Stimulated activated CD8-positive, alpha-beta memory T cell treated with anti-CD3 and anti-CD28 coated beads, Interleukin-15, amount 100 ng/mL, for 4 hours (primary cell): ENCODE measurements around the gene LHX4.

Experiments used
- DNase-seq, 2 donors: peaks; one replicate each; pipeline ENCODE4 v3.0.0-alpha.2; 2020; ENCODE audit warnings: low read depth in 2 of 2

LHX4 gene

DNA sequence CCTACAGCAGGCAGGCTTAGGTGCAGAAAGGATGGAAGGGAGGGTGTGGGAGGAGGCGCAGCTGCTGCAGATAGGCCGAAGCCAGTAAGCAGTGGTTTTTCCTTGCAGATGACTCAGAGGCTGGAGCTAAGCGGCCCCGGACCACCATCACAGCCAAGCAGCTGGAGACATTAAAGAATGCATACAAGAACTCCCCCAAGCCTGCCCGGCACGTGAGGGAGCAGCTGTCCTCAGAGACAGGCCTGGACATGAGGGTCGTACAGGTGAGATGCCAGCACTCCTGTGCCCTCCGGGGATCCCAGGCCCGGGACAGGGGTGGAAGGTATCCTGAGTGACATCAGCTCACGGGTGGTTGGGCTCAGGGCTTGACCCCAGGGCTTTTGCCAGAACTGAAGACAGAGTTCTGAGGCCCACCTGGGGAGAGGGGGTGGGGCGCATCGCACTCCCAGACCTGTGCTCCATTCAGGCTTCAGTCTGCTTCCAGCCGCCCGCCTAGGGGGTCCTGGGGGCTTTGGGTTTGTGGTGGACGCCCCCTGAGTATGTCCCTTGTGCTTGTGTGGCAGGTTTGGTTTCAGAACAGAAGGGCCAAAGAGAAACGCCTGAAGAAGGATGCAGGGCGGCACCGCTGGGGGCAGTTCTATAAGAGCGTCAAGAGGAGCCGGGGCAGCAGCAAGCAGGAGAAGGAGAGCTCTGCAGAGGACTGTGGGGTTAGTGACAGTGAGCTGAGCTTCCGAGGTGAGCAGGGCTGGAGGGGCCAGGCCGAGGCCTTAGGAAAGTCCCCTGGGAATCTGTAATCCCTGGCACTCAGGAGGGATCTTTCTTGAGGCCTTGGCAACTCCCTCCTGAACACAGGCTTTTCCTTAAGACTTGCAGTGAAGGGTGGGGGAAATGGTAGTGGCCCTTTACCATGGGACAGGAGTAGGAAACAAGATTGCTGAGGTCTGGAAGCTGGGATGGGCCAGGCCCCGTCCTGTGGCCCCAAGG lies 41.5 kb downstream of the LHX4 start:
- DNase-seq = no peak

DNA sequence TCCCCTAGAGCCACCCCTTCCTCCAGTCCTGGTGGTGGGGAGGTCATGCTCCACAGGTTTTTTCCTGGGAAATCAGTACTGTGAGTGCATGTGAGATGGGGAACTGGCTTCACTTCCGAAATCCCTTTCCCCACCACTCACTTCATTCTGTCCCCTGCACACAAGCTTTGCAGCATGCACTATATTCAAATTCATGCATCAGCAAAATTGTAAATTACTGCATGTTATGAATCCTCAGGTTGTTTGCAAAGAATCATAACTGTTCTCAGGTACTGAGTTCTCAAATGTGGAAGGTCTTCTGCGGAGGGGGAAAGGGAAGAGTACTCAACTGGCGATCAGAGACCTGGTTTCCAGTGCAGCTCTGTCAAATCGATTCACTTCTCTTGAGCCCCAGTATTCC lies 42.3 kb downstream of the LHX4 start:
- DNase-seq = no peak

DNA sequence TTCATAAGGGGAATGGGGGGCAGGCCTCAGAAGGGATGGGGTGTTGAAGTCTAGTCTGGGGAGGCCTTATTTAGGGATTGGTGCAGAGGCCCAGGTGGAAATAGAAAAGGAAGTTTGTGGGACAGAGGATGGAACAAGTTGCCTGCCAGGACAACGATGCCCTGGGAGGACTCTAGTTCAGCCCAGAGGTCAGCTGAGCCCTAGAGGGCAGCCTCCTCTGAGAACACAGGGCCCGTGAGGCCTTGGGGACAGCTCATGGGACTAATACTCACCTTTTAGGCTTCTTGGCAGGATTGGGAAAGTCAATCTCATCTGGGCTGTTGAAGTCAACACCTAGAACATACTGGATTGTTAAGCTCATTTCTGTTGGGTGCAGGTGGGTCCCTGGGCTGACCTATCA lies 43.0 kb downstream of the LHX4 start:
- DNase-seq = no peak

DNA sequence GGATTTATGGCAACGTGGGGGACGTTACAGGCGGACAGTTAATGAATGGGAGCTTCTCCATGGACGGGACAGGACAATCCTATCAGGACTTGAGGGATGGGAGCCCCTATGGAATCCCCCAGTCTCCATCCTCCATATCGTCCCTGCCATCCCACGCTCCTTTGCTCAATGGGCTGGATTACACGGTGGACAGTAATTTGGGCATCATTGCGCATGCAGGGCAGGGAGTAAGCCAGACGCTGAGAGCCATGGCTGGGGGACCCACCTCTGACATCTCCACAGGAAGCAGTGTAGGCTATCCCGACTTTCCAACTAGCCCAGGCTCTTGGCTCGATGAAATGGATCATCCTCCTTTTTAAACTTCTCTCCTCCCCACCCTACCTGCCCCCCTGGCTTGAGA lies 44.2 kb downstream of the LHX4 start:
- no peak for DNase-seq

DNA sequence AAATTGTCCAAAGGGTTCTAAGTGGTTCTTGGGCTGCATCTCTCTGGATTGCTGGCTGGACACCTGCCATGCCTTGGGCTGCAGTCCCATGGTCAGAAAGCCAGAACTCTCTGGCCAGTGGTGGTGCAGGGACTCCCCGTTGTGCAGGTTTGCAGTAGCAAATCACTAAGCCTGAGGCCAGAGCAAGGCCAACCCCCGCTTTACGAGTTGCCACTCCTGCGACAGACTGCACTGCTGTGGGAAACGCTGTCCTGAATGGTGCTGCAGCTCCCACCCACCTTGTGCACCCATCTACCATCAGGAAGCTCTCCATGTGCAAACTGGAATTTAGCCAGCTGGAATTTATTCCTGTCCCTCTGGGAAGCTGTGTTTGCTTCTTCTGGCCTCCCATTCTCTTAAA lies 45.7 kb downstream of the LHX4 start:
- DNase-seq = no peak

DNA sequence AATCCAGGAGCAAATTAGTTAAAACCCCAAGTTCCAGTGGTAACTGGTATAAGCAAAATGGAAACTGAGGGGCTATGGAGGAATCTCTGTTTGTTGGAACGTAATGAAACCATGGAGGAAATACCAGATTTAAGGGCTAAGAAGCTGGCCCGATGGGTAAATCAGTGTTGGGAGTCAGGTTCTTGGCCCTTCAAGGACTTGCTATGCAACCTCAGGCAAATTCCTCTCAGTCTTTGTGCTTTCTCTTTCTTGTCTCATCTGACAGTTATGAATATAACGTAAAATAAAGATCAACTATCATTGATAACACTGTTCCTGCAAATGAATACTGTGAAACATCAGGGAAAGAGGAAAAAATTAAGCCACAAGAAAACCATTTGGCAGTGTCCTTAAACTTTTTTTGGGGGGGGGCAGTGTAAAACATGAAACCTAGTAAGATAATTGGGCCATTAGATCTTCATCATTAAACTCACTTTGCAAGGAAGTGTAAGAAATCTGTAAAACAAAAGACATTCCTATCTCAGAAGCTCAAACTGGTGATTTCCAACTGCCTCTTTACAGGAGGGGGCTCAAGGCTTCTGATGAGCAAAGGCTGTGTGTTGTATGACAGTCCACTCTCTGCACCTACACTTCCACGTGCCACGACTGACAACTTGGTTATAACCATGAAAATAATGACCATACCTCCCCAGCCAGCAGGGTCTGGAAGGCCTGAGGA lies 47.6 kb downstream of the LHX4 start:
- no peak for DNase-seq

DNA sequence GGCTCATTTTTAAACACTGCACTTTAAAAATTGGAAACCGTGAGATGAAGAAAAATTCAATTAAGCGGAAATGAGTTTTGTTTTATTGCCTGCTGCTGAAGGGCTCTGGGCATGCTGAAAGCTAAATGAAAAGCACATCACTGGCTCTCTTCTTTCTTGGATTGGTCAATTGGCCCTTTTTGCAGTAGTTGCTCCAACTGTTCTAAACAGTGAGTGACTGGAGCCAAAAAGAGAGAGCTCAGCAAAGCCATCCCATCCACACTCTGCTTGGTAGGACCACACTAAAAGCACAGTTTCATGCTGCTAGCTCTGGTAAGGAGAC lies 48.1 kb downstream of the LHX4 start:
- DNase-seq = no peak

DNA sequence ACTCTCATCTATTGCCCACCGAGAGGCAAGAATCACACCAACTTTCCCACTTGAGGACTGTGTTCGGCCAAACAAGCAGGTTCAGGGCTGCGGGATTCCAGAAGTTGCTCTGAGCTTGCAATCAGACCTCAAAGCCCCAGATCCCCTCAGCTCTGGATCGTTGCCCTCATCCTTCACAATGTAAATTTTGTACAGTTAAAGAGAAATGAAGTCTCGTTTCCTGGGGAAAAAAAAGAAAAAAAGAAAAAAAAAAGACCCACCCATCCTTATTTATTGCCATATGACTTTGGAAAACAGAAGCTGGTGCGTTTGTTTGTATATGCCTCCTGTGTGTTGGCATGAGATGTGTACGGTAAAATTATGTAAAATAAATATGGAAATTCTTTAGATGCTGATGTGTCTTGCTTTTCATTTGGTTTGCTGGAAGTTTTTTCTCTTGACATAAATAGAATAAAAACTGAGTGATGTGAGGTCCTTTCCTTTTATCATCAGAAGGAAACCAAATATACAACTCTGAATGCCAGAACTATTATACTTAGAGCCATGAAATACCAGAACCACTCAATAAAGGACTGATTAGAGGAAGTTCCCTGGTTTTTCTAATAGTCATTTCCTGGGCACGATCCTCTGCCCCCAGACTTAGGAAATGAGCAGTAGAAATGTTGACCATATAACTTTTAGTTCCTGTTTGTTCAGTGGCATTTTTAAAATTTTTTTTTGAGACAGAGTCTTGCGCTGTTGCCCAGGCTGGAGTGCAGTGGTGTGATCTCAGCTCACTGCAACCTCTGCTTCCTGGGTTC lies 48.7 kb downstream of the LHX4 start:
- no peak for DNase-seq

DNA sequence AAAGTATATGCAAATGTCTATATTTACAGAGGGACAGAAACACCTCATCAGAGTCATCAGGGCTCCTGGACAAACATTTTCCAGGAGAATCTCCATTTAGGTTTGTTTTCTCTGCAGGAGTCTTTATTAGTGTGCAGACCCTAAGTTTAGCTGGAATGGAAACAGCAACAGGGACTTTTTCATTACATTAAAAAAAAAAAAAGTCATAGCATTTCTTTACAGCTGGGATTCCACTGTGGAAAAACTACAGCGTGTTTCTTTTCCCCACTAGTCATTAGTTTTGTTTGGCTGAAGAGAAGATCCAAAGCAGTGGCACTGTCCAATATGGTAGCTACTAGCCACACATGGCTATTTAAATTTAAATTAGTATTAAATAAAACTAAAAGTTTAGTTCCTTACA lies 49.6 kb downstream of the LHX4 start:
- no peak for DNase-seq

DNA sequence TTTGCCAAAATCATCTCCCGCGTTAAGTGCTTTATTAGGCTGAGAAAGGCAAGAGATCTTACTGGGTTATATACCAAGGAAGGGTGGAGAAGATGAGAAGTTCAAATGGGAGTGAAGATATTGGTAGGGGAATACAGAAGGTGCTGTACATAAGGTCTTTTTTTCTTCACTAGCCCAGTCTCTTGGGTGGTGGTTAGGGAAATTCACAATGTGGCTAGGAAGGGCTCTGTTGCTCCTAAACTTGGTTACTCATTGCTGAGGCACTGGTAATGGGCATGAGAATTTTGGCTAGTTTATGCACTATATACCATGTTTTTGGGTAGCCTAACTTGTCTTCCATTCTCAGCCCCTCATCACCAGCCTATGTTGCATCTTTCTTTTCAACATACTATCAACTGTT lies 50.6 kb downstream of the LHX4 start:
- DNase-seq = no peak

DNA sequence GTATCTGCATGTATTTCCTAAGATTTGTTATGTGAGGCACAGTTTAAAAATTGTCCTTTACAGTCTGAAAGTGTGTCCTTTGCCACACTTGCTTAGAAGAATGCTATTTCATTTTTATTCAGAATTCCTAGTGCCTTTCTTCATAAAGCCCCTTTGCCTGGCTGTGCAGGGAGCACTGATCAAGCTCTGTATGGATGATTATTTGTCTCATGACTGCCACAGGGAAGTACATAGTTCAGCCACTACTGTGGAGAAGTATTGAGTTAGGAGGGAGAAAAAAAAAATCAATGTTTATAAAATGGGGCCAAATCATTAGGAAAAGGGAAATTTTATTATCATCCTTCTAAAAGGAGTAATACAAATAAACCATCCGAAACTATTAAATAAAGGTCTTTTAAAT lies 51.4 kb downstream of the LHX4 start:
- no peak for DNase-seq

DNA sequence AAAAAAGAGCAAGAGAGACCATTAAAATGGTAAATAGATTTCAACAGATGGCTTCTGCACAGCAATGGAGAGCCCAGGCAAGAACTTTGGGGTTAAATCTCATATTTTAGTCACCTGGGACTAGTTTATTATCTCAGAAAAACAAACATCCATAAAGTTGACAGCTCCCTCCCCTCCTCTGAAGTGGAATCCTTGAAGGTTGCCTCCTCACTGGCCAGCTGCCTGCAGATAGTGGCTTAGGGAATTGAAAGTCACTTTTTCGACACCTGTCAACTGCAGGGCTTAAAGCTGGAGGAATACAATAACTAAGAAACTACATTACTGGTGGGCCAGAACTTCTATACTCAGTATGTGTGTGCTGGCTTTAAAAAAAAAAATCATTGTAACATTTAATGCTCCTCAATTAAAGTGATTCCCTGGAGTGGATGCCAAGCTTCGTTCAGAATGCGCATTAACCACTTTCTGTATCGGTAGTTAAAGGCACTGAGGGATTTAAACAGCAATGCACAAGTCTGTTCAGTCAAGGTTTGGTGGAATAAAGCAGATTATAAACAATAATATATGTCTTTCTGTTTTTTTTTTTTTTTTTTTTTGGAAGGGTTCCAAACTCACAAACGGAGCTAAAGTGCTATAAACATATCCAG lies 52.5 kb downstream of the LHX4 start:
- no peak for DNase-seq

DNA sequence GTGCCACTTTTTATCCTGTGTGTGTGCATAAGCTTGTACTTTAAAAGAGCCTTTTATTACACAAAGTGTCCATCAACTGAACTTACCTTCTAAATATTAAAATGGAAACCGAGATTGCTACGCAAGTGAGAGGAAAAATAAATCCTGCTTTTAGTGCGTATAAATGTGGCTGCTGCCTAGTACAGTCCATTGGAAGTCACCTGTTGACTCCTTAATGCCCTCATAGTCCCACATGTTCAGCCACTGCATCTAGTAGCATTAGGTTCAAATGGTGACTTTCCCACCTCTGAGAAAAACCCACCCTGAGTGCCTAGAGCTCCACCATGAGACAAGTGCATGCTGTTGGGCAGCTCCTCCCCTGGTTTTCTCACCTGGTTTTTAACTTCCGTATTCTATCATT lies 53.0 kb downstream of the LHX4 start:
- no peak for DNase-seq

DNA sequence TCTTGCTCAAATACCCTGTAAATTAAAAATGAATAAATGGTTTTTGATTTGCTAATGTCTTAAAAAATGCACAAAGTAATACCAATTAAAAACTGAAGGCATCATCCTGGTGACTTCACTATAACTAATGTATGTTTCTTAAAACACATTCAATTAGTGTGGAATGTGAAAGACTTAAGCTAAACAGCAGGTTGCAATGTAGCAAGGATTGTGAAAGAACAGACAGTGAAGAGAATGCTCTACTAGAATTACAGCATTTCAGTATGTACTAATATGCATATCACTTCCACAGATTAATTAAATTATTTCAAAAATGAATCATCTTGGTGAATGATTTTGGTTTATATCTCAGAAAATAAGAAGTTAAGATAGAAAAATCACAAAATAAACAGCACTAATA lies 56.4 kb downstream of the LHX4 start:
- DNase-seq = no peak

DNA sequence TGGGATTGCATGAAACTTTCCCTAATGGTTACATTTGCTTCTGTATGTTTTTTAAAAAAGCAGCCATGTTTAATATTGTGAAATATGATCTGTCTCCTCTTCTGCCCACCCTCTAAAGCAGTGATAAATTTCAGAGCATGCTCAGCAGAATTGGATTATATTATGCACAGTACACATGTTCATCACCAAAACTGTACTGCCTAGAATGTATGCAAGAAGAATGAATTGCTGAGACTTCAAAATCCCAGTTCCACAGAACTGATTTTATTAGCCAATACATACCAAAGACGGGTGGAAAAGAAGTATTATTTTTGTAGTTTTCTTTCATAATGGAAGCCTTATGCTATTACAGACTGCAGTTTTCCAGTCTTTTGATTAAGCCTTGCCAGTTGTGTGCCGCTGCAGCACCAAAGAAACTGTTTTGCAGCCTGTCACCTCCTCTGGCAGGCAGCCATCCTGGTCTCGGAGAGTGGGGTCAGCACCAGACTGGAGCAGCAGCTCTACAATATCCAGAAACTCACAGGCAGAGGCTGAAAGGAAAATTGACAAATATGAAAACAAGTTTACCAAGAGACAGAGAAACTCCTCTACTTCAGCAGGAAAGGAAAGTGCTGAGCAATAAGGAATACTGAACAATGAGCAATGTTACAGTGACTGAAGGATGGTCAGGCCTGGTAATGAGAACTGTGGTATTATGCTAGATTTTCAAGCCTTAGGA lies 58.1 kb downstream of the LHX4 start:
- no peak for DNase-seq

DNA sequence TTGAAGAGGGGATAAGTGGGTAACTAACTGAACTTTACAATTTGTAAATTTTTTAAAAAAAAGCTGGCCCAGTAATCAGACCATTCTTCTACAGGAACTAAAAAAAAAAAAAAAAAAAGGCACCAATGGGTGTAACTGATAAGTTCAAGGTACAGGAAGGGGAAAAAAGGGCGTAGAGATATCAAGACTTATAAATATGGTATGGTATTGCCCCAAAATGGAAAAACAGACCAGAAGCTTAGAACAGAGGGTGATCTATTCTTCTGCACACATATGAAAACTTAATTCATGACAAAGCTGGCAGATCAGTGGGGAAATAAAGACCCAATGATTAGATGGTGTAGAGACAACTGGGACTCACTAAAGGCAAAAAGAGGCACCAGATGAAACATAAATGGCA lies 58.9 kb downstream of the LHX4 start:
- no peak for DNase-seq

DNA sequence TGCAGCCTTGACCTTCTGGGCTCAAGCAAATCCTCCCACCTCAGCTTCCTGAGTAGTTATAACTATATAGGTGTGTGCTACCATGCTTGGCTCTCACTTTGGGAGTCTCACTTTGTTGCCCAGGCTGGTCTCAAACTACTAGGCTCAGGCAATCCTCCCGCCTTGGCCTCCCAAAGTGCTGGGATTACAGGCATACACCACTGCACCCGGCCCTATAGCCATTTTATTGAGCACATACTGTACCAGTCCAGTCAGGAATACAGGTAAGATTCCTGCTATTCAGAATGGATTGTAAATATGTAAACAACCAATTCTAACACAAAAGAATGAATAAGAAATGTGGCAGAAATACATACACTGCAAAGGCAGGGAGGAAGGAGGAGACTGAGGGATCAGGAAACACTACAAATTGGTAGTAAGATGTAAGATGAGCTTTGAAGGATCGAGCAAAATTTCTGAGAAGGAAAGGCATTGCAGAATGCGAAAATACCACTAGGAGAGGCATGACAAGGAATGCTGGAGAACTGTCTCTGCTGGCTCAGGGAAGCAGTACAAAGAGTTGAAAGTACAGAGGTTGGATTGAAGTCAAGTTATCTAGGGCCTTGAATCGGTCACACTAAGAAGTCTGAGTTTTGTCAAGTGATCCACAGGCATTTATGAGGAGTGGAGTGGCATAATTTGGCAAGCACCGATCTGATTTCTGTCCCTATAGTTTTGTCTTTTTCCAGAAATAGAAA lies 60.4 kb downstream of the LHX4 start:
- DNase-seq = no peak

DNA sequence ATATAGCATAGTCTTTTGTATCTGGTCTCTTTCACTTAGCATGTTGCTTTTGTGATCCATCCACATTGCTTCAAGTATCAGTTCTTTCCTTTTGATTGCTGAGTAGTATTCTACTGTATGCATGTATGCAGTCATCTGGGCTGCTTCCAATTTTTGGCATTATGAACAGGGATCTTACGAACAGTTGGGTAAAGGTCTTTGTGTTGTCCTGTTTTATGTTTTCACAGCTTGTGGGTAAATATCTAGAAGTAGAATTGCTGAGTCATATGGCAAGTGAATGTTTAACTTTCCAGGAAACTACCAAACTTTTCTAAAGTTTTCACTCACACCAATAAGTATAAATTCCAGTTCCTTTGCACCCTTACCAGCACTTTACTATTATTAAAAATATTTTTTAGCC lies 60.9 kb downstream of the LHX4 start:
- no peak for DNase-seq

DNA sequence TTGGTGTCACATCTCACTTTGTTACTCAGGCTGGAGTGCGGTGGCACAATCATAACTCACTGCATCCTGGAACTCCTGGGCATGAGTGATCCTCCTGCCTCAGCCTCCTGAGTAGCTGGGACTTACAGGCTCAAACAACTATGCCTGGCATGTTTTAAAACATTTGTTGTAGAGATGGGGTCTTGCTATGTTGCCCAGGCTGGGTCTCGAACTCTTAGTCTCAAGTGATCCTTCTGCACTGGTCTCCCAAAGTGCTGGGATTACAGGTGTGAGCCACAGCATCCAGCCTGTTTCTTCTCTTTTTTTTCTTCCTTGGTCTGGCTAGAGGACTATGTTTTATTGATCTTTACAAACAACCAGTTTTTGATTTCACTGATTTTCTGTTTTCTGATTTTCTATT lies 64.6 kb downstream of the LHX4 start:
- no peak for DNase-seq

DNA sequence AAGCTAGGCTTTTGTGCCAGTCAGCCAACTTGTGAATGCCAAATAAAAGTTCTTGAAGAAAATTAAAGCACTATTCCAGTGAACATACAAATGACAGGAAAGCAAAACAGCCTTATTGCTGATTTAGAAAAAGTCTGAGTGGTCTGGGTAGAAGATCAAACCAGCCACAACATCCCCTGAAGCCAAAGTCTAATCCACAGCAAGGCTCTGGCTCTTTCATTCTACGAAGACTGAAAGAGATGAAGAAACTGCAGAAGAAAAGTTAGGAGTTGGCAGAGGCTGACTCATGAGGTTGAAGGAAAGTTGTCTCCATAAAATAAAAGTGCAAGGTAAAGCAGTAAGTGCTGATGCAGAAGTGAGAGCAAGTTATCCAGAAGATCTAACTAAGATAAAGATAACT lies 65.9 kb downstream of the LHX4 start:
- DNase-seq = no peak
